Thoracic aorta (tissue), 2 donors: ENCODE data around the gene TMC8. TPM values are rescaled to one million over a fixed set of nuclear protein-coding genes. Genes with fewer than 3 reads are reported as not detected.

ENCODE experiments used
- ATAC-seq: fragments of 150-250 bp; one replicate; pipeline ENCODE4 v1.8.0; 2017; ENCODE audit warnings: low read depth; ENCODE audit not compliant: insufficient number of reproducible peaks, low FRiP score
- DNase-seq: peaks from one replicate; pipeline ENCODE4 v3.0.0-alpha.2; 2020; ENCODE audit warnings: low spot score
- H3K27ac ChIP-seq, 2 donors: fragments of 200-600 bp; sonication (generic); 1 replicate in 1 of 2; 2 replicates in 1 of 2; pipeline ENCODE4 v1.5.1; 2016; ENCODE audit warnings: mild to moderate bottlenecking in 2 of 2, moderate library complexity in 2 of 2
- H3K27me3 ChIP-seq: fragments of 200-600 bp; sonication (generic); replicated peaks from 2 replicates; pipeline ENCODE4 v1.6.0; 2016; ENCODE audit warnings: mild to moderate bottlenecking; ENCODE audit not compliant: insufficient read depth
- H3K36me3 ChIP-seq: fragments of 200-600 bp; sonication (generic); one replicate; pipeline ENCODE4 v1.5.1; 2016
- H3K4me1 ChIP-seq, 2 donors: fragments of 200-600 bp; sonication (generic); 1 replicate in 1 of 2; 2 replicates in 1 of 2; pipeline versions ENCODE4 v1.5.1 to v1.6.0; 2016; ENCODE audit warnings: low read depth in 2 of 2, mild to moderate bottlenecking in 1 of 2; ENCODE audit not compliant: control insufficient read depth in 1 of 2
- H3K4me3 ChIP-seq: fragments of 200-600 bp; sonication (generic); 2 replicates; pipeline ENCODE4 v1.5.1; 2016; ENCODE audit warnings: mild to moderate bottlenecking
- H3K9me3 ChIP-seq: fragments of 200-600 bp; sonication (generic); 2 replicates; pipeline ENCODE4 v1.5.1; 2016
- total RNA-seq, 2 donors: library from RNA; depleted of rRNA; stranded (reverse); fragments of >200 nt; gene quantifications; one replicate each; pipeline versions ENCODE4 v1.1.0 to v1.2.3, GENCODE V29; 2016
- TF ChIP-seq, protein P1 (sequence below): fragments of 200-600 bp; sonication (generic); IDR thresholded peaks from one replicate; pipeline ENCODE4 v1.5.1; 2019; ENCODE audit warnings: antibody characterized with exemption

TMC8 gene
- total RNA-seq, 2 donors from 2014 or later, result 5.6 to 9.3 TPM

DNA sequence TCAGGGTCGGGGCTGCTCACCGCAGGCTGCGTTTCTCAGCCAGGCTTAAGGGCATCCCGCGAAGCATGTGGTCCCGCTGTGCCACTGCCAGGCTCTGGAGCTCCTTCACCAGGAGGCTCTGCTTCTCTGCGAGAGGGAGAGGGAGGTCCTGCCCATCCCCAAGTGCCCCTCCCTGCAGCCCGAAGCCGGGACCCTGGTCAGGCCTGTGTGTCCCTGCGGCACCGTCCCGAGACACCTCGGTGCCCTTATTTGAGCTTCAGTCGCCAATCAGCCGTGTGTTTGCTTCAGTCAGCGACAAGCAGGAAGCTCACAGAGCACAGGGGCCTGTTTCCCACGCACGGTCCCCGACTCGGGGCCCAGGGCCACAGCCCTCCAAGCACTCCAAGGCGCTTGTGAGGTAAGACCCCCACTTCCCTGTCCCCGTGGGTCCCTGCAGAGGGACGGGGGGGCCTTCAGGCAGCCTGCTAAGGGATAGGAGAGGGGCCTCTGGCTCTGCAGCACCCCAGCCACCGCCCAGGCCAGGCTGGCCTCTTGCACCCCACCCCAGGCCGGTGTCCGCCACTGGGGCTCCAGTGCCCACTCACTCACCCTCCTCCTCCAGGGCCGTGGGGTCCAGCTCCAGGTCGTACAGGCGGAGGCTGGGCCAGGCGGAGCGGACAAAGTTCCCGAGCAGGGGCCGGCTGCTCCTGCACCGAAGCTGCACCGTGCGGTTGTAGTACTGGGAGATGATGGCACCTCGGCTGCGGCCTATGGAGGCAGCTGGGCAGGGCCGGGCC, 5.2 kb upstream of the TMC8 start:
- DNase-seq (no peak), ATAC-seq (no peak)
- peaks cover 19 to 38% of the 10 kb centered on the region in 2 donors for H3K4me1 ChIP-seq
- H3K27ac ChIP-seq, result no peak overlapping the region
- no peaks in the 10 kb centered on the region for H3K36me3 ChIP-seq
- H3K27me3 ChIP-seq, result no peaks in the 10 kb centered on the region
- H3K9me3 ChIP-seq, result no peaks in the 10 kb centered on the region
- no peak overlapping the region for H3K4me3 ChIP-seq
- TF ChIP-seq, protein P1, sequence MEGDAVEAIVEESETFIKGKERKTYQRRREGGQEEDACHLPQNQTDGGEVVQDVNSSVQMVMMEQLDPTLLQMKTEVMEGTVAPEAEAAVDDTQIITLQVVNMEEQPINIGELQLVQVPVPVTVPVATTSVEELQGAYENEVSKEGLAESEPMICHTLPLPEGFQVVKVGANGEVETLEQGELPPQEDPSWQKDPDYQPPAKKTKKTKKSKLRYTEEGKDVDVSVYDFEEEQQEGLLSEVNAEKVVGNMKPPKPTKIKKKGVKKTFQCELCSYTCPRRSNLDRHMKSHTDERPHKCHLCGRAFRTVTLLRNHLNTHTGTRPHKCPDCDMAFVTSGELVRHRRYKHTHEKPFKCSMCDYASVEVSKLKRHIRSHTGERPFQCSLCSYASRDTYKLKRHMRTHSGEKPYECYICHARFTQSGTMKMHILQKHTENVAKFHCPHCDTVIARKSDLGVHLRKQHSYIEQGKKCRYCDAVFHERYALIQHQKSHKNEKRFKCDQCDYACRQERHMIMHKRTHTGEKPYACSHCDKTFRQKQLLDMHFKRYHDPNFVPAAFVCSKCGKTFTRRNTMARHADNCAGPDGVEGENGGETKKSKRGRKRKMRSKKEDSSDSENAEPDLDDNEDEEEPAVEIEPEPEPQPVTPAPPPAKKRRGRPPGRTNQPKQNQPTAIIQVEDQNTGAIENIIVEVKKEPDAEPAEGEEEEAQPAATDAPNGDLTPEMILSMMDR, result no peak

GRCh38 chr17:78125976-78126894, 4.3 kb upstream of the TMC8 start:
- ATAC-seq (no peak), DNase-seq (no peak)
- Histone ChIP-seq H3K4me1 (peaks cover 19 to 38% of the 10 kb centered on the region in 2 donors), H3K9me3 (no peaks in the 10 kb centered on the region), H3K27ac (no peak overlapping the region), H3K4me3 (no peak overlapping the region), H3K36me3 (no peaks in the 10 kb centered on the region), H3K27me3 (no peaks in the 10 kb centered on the region)
- TF ChIP-seq, protein P1, result no peak

DNA sequence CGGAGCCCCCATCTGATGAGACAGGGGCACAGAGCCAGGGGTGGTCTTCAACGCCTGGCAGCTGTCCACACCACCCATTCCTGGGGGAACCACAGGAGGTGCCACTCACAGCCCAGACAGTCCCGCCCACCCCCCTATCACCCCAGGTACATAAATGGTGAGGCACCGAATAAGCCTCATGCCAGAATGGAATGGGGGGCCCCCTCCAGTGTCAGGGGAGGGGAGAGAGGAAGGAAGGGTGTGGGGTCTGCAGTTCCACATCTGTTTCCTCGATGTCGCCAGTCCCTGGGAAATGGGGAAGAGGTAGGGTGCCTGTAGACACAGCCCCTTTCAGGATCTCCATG, 3.7 kb upstream of the TMC8 start:
- ATAC-seq (no peak), DNase-seq (no peak)
- Histone ChIP-seq H3K27me3 (no peaks in the 10 kb centered on the region), H3K9me3 (no peaks in the 10 kb centered on the region), H3K27ac (no peak overlapping the region), H3K4me3 (peak overlapping the region; percentile 79), H3K36me3 (no peaks in the 10 kb centered on the region), H3K4me1 (peaks cover 19 to 40% of the 10 kb centered on the region in 2 donors)
- TF ChIP-seq, protein P1, result no peak

- no peak for DNase-seq
- H3K27me3 ChIP-seq, result no peaks in the 10 kb centered on the region
- H3K9me3 ChIP-seq, result no peaks in the 10 kb centered on the region
- peak; percentile 1 for ATAC-seq
- peaks cover 19 to 45% of the 10 kb centered on the region in 2 donors for H3K4me1 ChIP-seq
- H3K27ac ChIP-seq, result peak overlapping the region in 1 of 2 donors; percentile 57
- TF ChIP-seq, protein P1, result no peak
- peak overlapping the region; percentile 79 for H3K4me3 ChIP-seq
- no peaks in the 10 kb centered on the region for H3K36me3 ChIP-seq
Measured at GRCh38 chr17:78127239-78127887, 3.2 kb upstream of the TMC8 start.
